ENCODE data around the gene PILRA. TPM values are rescaled to one million over a fixed set of nuclear protein-coding genes. Genes with fewer than 3 reads are reported as not detected.
A peak's percentile ranks its signal among the peaks of the same experiment; 100 is the strongest.

PILRA gene
- total RNA-seq, 4 donors from 2014 or later: 3.3 to 8.8 (median 5.4) TPM

DNA sequence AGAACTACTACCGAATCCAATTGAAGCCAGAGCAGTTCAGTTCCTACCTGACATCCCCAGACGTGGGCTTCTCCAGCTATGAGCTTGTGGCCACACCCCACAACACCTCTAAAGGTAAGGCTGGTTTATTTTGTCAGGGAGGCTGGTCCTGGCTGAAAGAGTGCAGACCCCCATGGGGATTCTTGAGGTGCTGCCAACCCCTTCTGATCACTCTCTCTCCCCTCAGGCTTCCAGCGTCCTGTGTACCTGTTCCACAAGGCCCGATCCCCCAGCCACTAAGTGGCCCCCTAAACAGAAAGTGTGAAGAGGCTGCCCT is 59.9 kb downstream of the PILRA start:
- peaks cover 34 to 64% (median 56%) of the 10 kb centered on the region in 4 donors for H3K4me1 ChIP-seq
- 70% methylated on average over 4 of the region's 4 CpGs for WGBS
- peaks cover 8 to 41% (median 36%) of the 10 kb centered on the region in 4 donors for H3K36me3 ChIP-seq
- intact Hi-C loops (cut with DNase I): no loop called here
- no peaks in the 10 kb centered on the region for H3K9me3 ChIP-seq
- peak overlapping the region in 2 of 4 donors; percentile 11 to 96 for H3K27ac ChIP-seq (replicated peaks in 1 of 4)
- TF ChIP-seq POLR2A (IDR thresholded peaks at IDR 0.05; ENCODE audit: low read depth) (no peak), EP300 (IDR thresholded peaks at IDR 0.05) (no peak), POLR2AphosphoS5 (IDR thresholded peaks at IDR 0.05) (no peak)
- TF ChIP-seq, protein P1, sequence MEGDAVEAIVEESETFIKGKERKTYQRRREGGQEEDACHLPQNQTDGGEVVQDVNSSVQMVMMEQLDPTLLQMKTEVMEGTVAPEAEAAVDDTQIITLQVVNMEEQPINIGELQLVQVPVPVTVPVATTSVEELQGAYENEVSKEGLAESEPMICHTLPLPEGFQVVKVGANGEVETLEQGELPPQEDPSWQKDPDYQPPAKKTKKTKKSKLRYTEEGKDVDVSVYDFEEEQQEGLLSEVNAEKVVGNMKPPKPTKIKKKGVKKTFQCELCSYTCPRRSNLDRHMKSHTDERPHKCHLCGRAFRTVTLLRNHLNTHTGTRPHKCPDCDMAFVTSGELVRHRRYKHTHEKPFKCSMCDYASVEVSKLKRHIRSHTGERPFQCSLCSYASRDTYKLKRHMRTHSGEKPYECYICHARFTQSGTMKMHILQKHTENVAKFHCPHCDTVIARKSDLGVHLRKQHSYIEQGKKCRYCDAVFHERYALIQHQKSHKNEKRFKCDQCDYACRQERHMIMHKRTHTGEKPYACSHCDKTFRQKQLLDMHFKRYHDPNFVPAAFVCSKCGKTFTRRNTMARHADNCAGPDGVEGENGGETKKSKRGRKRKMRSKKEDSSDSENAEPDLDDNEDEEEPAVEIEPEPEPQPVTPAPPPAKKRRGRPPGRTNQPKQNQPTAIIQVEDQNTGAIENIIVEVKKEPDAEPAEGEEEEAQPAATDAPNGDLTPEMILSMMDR (IDR thresholded peaks at IDR 0.05): no peak
- no peak overlapping the region for H3K4me3 ChIP-seq
- no peak for DNase-seq (ENCODE audit: extremely low spot score)
- H3K27me3 ChIP-seq: peaks cover 0 to 6% (median 0%) of the 10 kb centered on the region in 4 donors

DNA sequence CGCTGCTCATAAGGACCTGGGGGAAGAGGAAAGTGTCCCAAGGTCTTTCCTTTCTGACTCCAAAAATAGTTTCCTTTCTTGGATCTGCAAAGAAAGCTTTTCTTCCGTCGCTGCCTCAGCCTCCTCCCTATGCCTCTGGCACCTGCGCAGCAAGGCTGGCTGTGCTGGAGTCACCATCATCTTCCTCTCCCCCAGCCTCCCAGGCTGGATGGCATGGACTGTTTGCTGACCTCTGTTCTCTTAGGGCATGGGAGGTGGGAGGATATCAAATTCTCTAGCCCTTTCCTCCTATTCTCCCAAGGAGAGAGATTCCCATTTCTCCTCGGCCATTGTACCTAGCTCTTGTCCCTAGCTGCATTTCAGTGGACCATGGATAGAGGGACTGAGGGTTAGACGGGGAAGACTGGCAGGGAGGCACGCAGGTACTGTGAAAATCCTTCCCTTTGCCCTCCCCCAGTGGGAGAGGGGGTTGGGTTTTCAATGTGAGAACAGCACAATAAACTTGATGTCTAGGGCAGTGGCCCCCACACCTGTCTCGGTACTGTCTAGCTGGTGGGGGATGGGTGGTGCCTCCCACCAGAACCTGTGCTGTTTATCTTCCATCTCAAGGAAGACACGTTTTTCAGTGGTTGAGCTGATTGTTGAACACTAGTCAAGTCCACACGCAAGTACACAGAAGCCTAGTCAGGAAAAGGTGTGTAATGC is 60.5 kb downstream of the PILRA start:
- Histone ChIP-seq H3K4me3 (no peak overlapping the region), H3K27me3 (peaks cover 0 to 3% (median 0%) of the 10 kb centered on the region in 4 donors), H3K9me3 (no peaks in the 10 kb centered on the region), H3K27ac (replicated peaks in 1 of 4) (peak overlapping the region in 3 of 4 donors; percentile 3 to 96 (median 3)), H3K4me1 (peaks cover 34 to 64% (median 56%) of the 10 kb centered on the region in 4 donors), H3K36me3 (peaks cover 8 to 41% (median 36%) of the 10 kb centered on the region in 4 donors)
- WGBS: 76% methylated on average over 10 of the region's 10 CpGs
- intact Hi-C loops (cut with DNase I): no loop called here
- DNase-seq (ENCODE audit: extremely low spot score): no peak
- no peak for TF ChIP-seq EP300 (IDR thresholded peaks at IDR 0.05)

DNA sequence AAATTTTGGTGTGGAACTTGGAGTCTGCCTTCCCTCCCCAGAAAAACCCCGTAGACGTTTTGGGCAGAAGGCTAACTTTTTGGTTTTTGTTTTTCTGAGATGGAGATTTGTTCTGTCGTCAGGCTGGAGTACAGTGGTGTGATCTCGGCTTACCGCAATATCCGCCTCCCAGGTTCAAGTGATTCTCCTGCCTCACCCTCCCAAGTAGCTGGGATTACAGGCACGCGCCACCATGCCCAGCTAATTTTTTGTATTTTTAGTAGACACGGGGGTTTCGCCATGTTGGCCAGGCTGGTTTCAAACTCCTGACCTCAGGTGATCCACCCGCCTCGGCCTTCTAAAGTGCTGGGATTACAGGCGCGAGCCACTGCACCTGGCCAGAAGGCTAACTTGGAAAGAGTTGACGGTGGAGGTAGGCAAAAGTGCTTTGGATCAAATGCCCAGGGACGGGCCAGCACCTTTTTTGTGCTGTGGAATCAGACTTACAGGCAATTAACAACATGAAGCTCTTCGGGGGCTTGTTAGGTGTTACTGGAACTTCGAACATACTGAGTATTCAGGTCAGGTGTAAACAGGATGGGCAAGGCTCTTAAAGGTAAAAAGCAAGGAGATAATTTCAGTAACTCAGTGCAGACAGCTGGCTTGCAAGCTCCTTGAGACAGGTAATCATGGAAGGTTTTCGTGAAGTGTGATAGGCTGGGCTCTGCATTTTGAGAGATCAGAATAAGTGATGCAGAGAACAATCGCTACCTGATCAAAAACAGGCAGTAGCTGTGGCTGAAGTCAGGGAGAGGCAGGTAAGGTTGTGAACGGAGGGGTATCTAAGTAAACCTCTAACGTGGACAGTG is 61.2 kb downstream of the PILRA start:
- Histone ChIP-seq H3K9me3 (no peaks in the 10 kb centered on the region), H3K4me3 (peak overlapping the region; percentile 77 to 92 (median 88)), H3K27me3 (no peaks in the 10 kb centered on the region), H3K36me3 (peaks cover 8 to 41% (median 36%) of the 10 kb centered on the region in 4 donors), H3K4me1 (peaks cover 34 to 64% (median 56%) of the 10 kb centered on the region in 4 donors), H3K27ac (replicated peaks in 1 of 4) (peak overlapping the region; percentile 93 to 96 (median 95))
- WGBS: 86% methylated on average over 22 of the region's 22 CpGs
- TF ChIP-seq POLR2A (IDR thresholded peaks at IDR 0.05; ENCODE audit: low read depth) (no peak), POLR2AphosphoS5 (IDR thresholded peaks at IDR 0.05) (no peak), EP300 (IDR thresholded peaks at IDR 0.05) (no peak)
- TF ChIP-seq, protein P1 (IDR thresholded peaks at IDR 0.05): no peak
- intact Hi-C loops (cut with DNase I): no loop called here
- no peak for DNase-seq (ENCODE audit: extremely low spot score)

DNA sequence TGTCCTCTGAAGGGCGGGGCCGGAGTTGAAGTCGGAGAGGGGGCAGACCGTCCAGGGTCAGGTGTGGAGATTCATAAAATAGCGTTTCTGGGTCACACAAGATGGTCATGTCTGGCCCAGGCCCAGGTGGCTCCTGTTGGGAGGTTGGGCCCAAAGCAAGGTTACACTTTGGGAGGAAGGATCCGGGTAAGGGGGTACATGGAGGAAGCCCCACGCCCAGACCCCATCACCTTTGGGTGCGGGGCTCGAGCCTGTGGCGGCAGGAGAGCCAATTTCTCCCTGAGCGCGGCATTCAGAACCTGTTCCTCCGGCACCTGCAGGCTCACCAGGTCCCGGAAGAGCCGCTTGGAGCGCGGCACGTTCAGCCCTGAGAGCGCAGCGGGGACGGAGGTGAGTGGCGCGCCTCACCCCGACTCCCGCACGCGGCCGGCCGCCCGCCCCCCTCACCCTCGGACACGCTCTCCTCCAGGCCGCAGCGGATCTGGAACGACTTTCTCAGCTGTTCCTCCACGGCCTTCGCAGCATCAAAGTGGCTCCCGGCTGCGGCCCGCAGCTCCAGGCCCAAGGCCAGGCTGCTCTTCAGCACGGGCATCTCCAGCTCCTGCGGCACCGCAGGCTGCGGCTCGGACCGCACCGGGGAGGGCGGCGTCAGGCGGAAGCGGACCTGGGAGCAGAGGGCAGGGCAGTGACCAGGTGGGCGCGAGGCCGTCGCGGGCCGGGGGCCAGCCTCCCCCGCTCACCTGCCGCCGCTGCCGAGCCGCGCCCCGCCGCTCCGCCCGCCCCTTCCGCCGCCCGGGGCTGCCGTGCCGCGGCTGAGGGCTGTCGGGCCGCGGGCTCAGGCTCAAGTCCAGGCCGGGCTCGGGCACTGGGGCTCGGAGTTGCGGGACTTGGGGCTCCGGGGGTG is 62.4 kb downstream of the PILRA start:
- Histone ChIP-seq H3K4me3 (peak overlapping the region; percentile 77 to 92 (median 88)), H3K9me3 (no peaks in the 10 kb centered on the region), H3K36me3 (peaks cover 8 to 41% (median 36%) of the 10 kb centered on the region in 4 donors), H3K27me3 (no peaks in the 10 kb centered on the region), H3K4me1 (peaks cover 31 to 58% (median 51%) of the 10 kb centered on the region in 4 donors), H3K27ac (replicated peaks in 1 of 4) (peak overlapping the region; percentile 93 to 96 (median 95))
- intact Hi-C loops (cut with DNase I): no loop called here
- TF ChIP-seq POLR2AphosphoS5 (IDR thresholded peaks at IDR 0.05): no peak
- TF ChIP-seq, protein P1 (IDR thresholded peaks at IDR 0.05): no peak
- no peak for TF ChIP-seq EP300 (IDR thresholded peaks at IDR 0.05)
- TF ChIP-seq POLR2A (IDR thresholded peaks at IDR 0.05; ENCODE audit: low read depth): no peak
- no peak for DNase-seq (ENCODE audit: extremely low spot score)
- whole genome bisulfite sequencing: 16% methylated on average over 5 of the region's 81 CpGs

Data from esophagus muscularis mucosa (tissue), 4 donors.